GM12878 (cell line): ENCODE measurements around the gene COL26A1. TPM values are rescaled to one million over a fixed set of nuclear protein-coding genes. Genes with fewer than 3 reads are reported as not detected.

Source experiments
- ATAC-seq: fragments of 200-7000 bp; cut with Tn5 transposase; 3 replicates; pipeline ENCODE4 v1.9.1; 2020; ENCODE audit warnings: mild to moderate bottlenecking, moderate library complexity
- BruUV-seq: library from RNA; stranded (reverse); fragments of 400-500 nt; replicated peaks from 2 replicates; lab custom pipeline; 2021; lab: Mats Ljungman, UMichigan
- CTCF ChIA-PET: fragments of 300-600 bp; sonication (Branson Sonifier 250); formaldehyde crosslinking; extraction: SDS; loops from one replicate; lab custom pipeline; 2021; ENCODE audit warnings: inconsistent platforms; lab: Yijun Ruan, JAX
- POLR2A ChIA-PET: fragments of 350-600 bp; formaldehyde crosslinking; extraction: SDS; loops from one replicate; lab custom pipeline; 2021; ENCODE audit warnings: inconsistent platforms; lab: Charles Lee
- RAD21 ChIA-PET: fragments of 300-600 bp; sonication (Branson Sonifier 250); formaldehyde crosslinking; loops from one replicate; lab custom pipeline; 2023; ENCODE audit warnings: antibody characterized with exemption; ENCODE audit not compliant: unreplicated experiment; lab: Charles Lee
- SMC1A ChIA-PET: fragments of 300-600 bp; sonication (Branson Sonifier 250); formaldehyde crosslinking; loops from one replicate; lab custom pipeline; 2023; ENCODE audit not compliant: unreplicated experiment, uncharacterized antibody; lab: Charles Lee
- DNase-seq: peaks from one replicate; pipeline ENCODE4 v3.0.0-alpha.2; 2011; ENCODE audit warnings: low read depth, low spot score
- FAIRE-seq: peaks from 3 replicates; lab custom pipeline; 2011; peaks lifted over from hg19 to GRCh38; lab: Jason Lieb, UNC
- H2AFZ ChIP-seq: 2 replicates; pipeline ENCODE4 v1.6.0; 2011; ENCODE audit warnings: low read depth, low read length, control low read depth; ENCODE audit not compliant: control insufficient read depth
- H3K27ac ChIP-seq: 2 replicates; pipeline ENCODE4 v1.5.1; 2011; ENCODE audit warnings: control low read depth; ENCODE audit not compliant: control insufficient read depth, insufficient read depth
- H3K27me3 ChIP-seq, 2 experiments: replicated peaks in 1 of 2; 2 replicates each; pipeline versions ENCODE4 v1.6.0 to v1.6.1; 2011; ENCODE audit warnings: low read length in 1 of 2; ENCODE audit not compliant: control insufficient read depth in 2 of 2, insufficient read depth in 2 of 2
- H3K36me3 ChIP-seq, 2 experiments: 2 replicates each; pipeline ENCODE4 v1.5.1; 2011; ENCODE audit warnings: low read length in 1 of 2; ENCODE audit not compliant: control insufficient read depth in 2 of 2, insufficient read depth in 2 of 2
- H3K4me1 ChIP-seq: 2 replicates; pipeline ENCODE4 v1.6.1; 2011; ENCODE audit warnings: mild to moderate bottlenecking, low read length, moderate library complexity, mixed read lengths; ENCODE audit not compliant: control insufficient read depth, insufficient read depth
- H3K4me2 ChIP-seq: 2 replicates; pipeline ENCODE4 v1.6.0; 2011; ENCODE audit warnings: control low read depth; ENCODE audit not compliant: control insufficient read depth, insufficient read depth
- H3K4me3 ChIP-seq: fragments of 200-600 bp; sonication (generic); 2 replicates; pipeline ENCODE4 v1.5.1; 2016
- H3K79me2 ChIP-seq: 2 replicates; pipeline ENCODE4 v1.6.0; 2011; ENCODE audit warnings: low read length; ENCODE audit not compliant: control insufficient read depth, insufficient read depth
- H3K9ac ChIP-seq: 2 replicates; pipeline ENCODE4 v1.8.0; 2011; ENCODE audit warnings: low read length, control low read depth, mixed read lengths; ENCODE audit not compliant: control insufficient read depth, insufficient read depth
- H3K9me3 ChIP-seq: replicated peaks from 3 replicates; pipeline ENCODE4 v1.5.1; 2011; ENCODE audit warnings: mild to moderate bottlenecking, low read length; ENCODE audit not compliant: control insufficient read depth, insufficient read depth
- H4K20me1 ChIP-seq: 2 replicates; pipeline ENCODE4 v1.6.0; 2011; ENCODE audit not compliant: control insufficient read depth, insufficient read depth
- BCLAF1 ChIP-seq: fragments of 450-650 bp; IDR thresholded peaks from 2 replicates; pipeline ENCODE4 v1.6.1; 2017; ENCODE audit warnings: antibody characterized with exemption, mild to moderate bottlenecking, moderate library complexity
- E2F8 ChIP-seq: fragments of 450-650 bp; IDR thresholded peaks from 2 replicates; pipeline ENCODE4 v1.6.1; 2018; ENCODE audit warnings: mild to moderate bottlenecking, low read depth, moderate library complexity; ENCODE audit not compliant: partially characterized antibody
- EED ChIP-seq: sonication (generic); IDR thresholded peaks from 2 replicates; pipeline ENCODE4 v1.6.1; 2016; ENCODE audit warnings: antibody characterized with exemption, low read depth
- GABPA ChIP-seq: IDR thresholded peaks from 2 replicates; pipeline ENCODE4 v1.6.1; 2014; ENCODE audit warnings: antibody characterized with exemption, low read depth, mild to moderate bottlenecking, inconsistent platforms
- HDAC6 ChIP-seq: fragments of 200-600 bp; sonication (generic); IDR thresholded peaks from one replicate; pipeline ENCODE4 v1.8.0; 2017; ENCODE audit warnings: antibody characterized with exemption; ENCODE audit not compliant: unreplicated experiment
- IKZF1 ChIP-seq: fragments of 450-650 bp; conservative IDR thresholded peaks from 2 replicates; pipeline ENCODE4 v1.6.1; 2017; ENCODE audit warnings: antibody characterized with exemption, mild to moderate bottlenecking
- IRF5 ChIP-seq: fragments of 450-650 bp; IDR thresholded peaks from 2 replicates; pipeline ENCODE4 v1.6.1; 2017; ENCODE audit warnings: borderline replicate concordance
- KAT2A ChIP-seq: conservative IDR thresholded peaks from 2 replicates; pipeline ENCODE4 v1.6.1; 2011; ENCODE audit warnings: low read depth, low read length; ENCODE audit not compliant: control insufficient read depth
- LARP7 ChIP-seq: fragments of 450-650 bp; IDR thresholded peaks from 2 replicates; pipeline ENCODE4 v1.6.1; 2017; ENCODE audit warnings: mild to moderate bottlenecking
- NRF1 ChIP-seq: conservative IDR thresholded peaks from 2 replicates; pipeline ENCODE4 v1.6.1; 2011; ENCODE audit warnings: mild to moderate bottlenecking, low read depth, low read length, improper control_type of control experiment
- RELA ChIP-seq: fragments of 450-650 bp; IDR thresholded peaks from 2 replicates; pipeline ENCODE4 v1.8.0; 2014; ENCODE audit warnings: borderline replicate concordance; ENCODE audit not compliant: partially characterized antibody
- SMC3 ChIP-seq: IDR thresholded peaks from 2 replicates; pipeline ENCODE4 v1.6.1; 2011; ENCODE audit warnings: low read length, improper control_type of control experiment, borderline replicate concordance
- SREBF2 ChIP-seq: IDR thresholded peaks from 2 replicates; pipeline ENCODE4 v1.6.1; 2012; ENCODE audit warnings: mild to moderate bottlenecking, low read length
- TAF1 ChIP-seq: IDR thresholded peaks from 2 replicates; pipeline ENCODE4 v1.6.1; 2011; ENCODE audit warnings: mild to moderate bottlenecking, low read depth, low read length, borderline replicate concordance
- TARDBP ChIP-seq: IDR thresholded peaks from 2 replicates; pipeline ENCODE4 v1.6.1; 2016; ENCODE audit warnings: borderline replicate concordance
- ZNF207 ChIP-seq: fragments of 450-650 bp; IDR thresholded peaks from 2 replicates; pipeline ENCODE4 v1.6.1; 2014; ENCODE audit warnings: antibody characterized with exemption, mild to moderate bottlenecking, borderline replicate concordance
- ZNF217 ChIP-seq: fragments of 450-650 bp; IDR thresholded peaks from 2 replicates; pipeline ENCODE4 v1.6.1; 2017; ENCODE audit warnings: antibody characterized with exemption, mild to moderate bottlenecking
- WGBS: methylation state at CpG from one replicate; pipeline ENCODE4 v1.1.6; 2016; ENCODE audit warnings: low lambda C conversion rate; ENCODE audit not compliant: insufficient replicate concordance, insufficient coverage; ENCODE audit errors: missing lambda C conversion rate; 5-methylcytosine and 5-hydroxymethylcytosine counted together
- in situ Hi-C: fragments of 300-500 bp; cut with MboI; formaldehyde crosslinking; loops from 9 replicates; pipeline ENCODE4 v1.14.3; 2018; ENCODE audit warnings: mixed read lengths
- intact Hi-C: fragments of 100-400 bp; cut with micrococcal nuclease; formaldehyde crosslinking; loops from one replicate; pipeline ENCODE4 v1.14.2; 2022; ENCODE audit not compliant: unreplicated experiment
- polyA plus RNA-seq, 11 experiments: library from polyadenylated mRNA; depleted of rRNA in 4 of 11; unstranded in 6 of 11; stranded (reverse) in 5 of 11; fragments of >200 nt; fragmentation: Nextera tagmentation in 4 of 11; fragmentation: Illumina TruSeq in 1 of 11; extraction: Ambion mirVana in 4 of 11; extraction: Trizol in 1 of 11; gene quantifications; 1 replicate in 1 of 11; 2 replicates in 10 of 11; pipeline versions ENCODE4 v1.2.1 to v1.2.3, GENCODE V29; 2011 to 2016; ENCODE audit warnings: inconsistent platforms in 2 of 11, missing spikeins in 2 of 11, low read depth in 1 of 11
- total RNA-seq, 4 experiments: library from RNA; depleted of rRNA in 3 of 4; stranded (reverse); fragments of >200 nt in 3 of 4; fragmentation: Illumina TruSeq in 1 of 4; extraction: Trizol in 1 of 4; gene quantifications; 2 replicates each; pipeline versions ENCODE4 v1.2.1 to v1.2.3, GENCODE V29; 2013 to 2021

The COL26A1 gene
- total and polyA plus RNA-seq, 10 of the 15 experiments (the other 5 are each of a cell fraction or from before 2014, with no cell fraction given), result 0.08 TPM; not detected in 9

- ATAC-seq (no peak), FAIRE-seq (no peak), DNase-seq (no peak)
- ChIA-PET SMC1A (no interaction called here), CTCF (interaction anchor here (0.6 to 0.9 kb wide), 2 partner anchors 14 to 276 kb away, joined by 3 to 4 read pairs; no protein-coding TSS in a partner anchor), RAD21 (no interaction called here), POLR2A (no interaction called here)
- no peak overlapping the region for H2AFZ ChIP-seq
- H3K9ac ChIP-seq, result no peak overlapping the region
- no peak overlapping the region for H3K27ac ChIP-seq
- BruUV-seq, result no TSS peak
- TF ChIP-seq SMC3 (no peak), KAT2A (no peak), HDAC6 (no peak), IRF5 (no peak), GABPA (no peak), TAF1 (no peak), ZNF217 (no peak), TARDBP (no peak), EED (no peak), NRF1 (no peak), LARP7 (no peak), ZNF207 (no peak), BCLAF1 (no peak), SREBF2 (no peak), IKZF1 (no peak), E2F8 (no peak), RELA (no peak)
- no peaks in the 10 kb centered on the region for H3K4me1 ChIP-seq
- H3K27me3 ChIP-seq, result no peaks in the 10 kb centered on the region; a peak in 1 of 4 replicates
- H3K36me3 ChIP-seq, result no peaks in the 10 kb centered on the region
- no peak overlapping the region for H3K4me3 ChIP-seq
- intact Hi-C loops, result no loop called here
- no peak overlapping the region for H3K4me2 ChIP-seq
- no peaks in the 10 kb centered on the region for H3K79me2 ChIP-seq
- in situ Hi-C loops, result no loop called here
- 46% methylated on average over 7 of the region's 7 CpGs for WGBS
- H4K20me1 ChIP-seq, result no peaks in the 10 kb centered on the region
- no peaks in the 10 kb centered on the region; the same call in 2 of the 3 replicates for H3K9me3 ChIP-seq
These were observed 217.9 kb downstream of the COL26A1 start for GRCh38 chr7:101580596-101580995.
